Measurements from ENCODE around the gene LSP1. TPM values are rescaled to one million over a fixed set of nuclear protein-coding genes. Genes with fewer than 3 reads are reported as not detected.

The LSP1 gene
- total and polyA plus RNA-seq, 2 of the 4 experiments (the other 2 are of a cell fraction): not detected

DNA sequence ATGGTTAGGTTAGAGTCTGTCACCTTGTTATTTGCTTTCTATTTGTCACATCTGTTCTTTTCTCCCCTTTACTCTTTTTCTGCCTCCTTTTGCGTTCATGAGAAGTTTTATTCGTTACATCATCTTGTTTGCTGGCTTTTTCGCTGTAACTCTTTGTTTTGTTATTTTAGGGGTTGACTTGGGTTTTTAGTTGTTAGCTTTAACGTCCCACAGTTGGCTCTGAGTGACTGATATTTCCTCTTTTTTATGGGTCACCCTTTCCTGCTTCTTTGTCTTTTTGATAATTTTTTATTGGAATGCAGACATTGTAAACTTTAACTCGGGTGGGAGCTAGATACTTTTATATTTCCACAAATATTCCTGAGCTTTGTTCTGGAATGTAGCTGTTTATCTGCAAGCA, 53.3 kb downstream of the LSP1 start:
- BruUV-seq (replicated peaks): no TSS peak
- no peak for DNase-seq
- Histone ChIP-seq H2AK9ac (replicated peaks; ENCODE audit: low read depth, low read length, poor library complexity) (no peak overlapping the region), H2AK5ac (ENCODE audit: low read depth, low read length) (no peak overlapping the region), H4K8ac (ENCODE audit: low read depth in 2 of 2, low read length in 2 of 2) (no peak overlapping the region), H2AFZ (replicated peaks; ENCODE audit: low read length, poor library complexity) (no peak overlapping the region), H3K9me1 (ENCODE audit: insufficient read depth, low read length) (no peaks in the 10 kb centered on the region), H3K18ac (ENCODE audit: low read depth, low read length) (no peak overlapping the region), H2BK20ac (ENCODE audit: low read depth, low read length) (no peak overlapping the region), H3K4me3 (ENCODE audit: insufficient read depth, low read depth, low read length) (no peak overlapping the region), H3K56ac (ENCODE audit: extremely low read depth, insufficient read depth, low read length) (no peak overlapping the region), H3K4me1 (ENCODE audit: control insufficient read depth, insufficient read depth, low read length) (no peaks in the 10 kb centered on the region), H3K4me2 (ENCODE audit: low read depth, low read length) (no peak overlapping the region), H3K4ac (ENCODE audit: low read depth, low read length) (no peak overlapping the region), H2BK5ac (ENCODE audit: low read depth, low read length, poor library complexity, severe bottlenecking) (no peak overlapping the region), H3K36me3 (ENCODE audit: control insufficient read depth, insufficient read depth, low read length) (no peaks in the 10 kb centered on the region), H4K91ac (ENCODE audit: insufficient read depth, low read depth, low read length) (no peak overlapping the region), H3K27ac (ENCODE audit: insufficient read depth, low read length) (no peak overlapping the region), H3K9ac (ENCODE audit: low read depth, low read length) (no peak overlapping the region), H2BK15ac (ENCODE audit: low read depth, low read length) (no peak overlapping the region), H2BK120ac (ENCODE audit: low read depth, low read length) (no peak overlapping the region), H3K23ac (ENCODE audit: low read depth, low read length) (no peak overlapping the region), H4K5ac (ENCODE audit: low read depth, low read length) (no peak overlapping the region), H3K9me3 (ENCODE audit: control insufficient read depth, insufficient read depth, low read length) (no peaks in the 10 kb centered on the region), H4K20me1 (ENCODE audit: insufficient read depth, low read length) (no peaks in the 10 kb centered on the region), H3K27me3 (ENCODE audit: control insufficient read depth, insufficient read depth, low read length) (peaks cover 32% of the 10 kb centered on the region), H3K79me1 (ENCODE audit: low read depth in 1 of 2, low read length in 2 of 2) (no peaks in the 10 kb centered on the region), H3K14ac (replicated peaks; ENCODE audit: low read depth, low read length) (no peak overlapping the region)
- ChIA-PET CTCF (no interaction called here), POLR2A (ENCODE audit: unreplicated experiment) (no interaction called here)
- no peak for ATAC-seq (ENCODE audit: low read depth)
- in situ Hi-C loops (cut with MboI; ENCODE audit: low sequenced_read_pairs): no loop called here
- intact Hi-C loops (cut with micrococcal nuclease): no loop called here
- dilution Hi-C loops (cut with HindIII; ENCODE audit: low sequenced_read_pairs, unreplicated experiment): no loop called here
- no CpG with 5 or more reads among the region's 5 CpGs for WGBS, 2 experiments (ENCODE audit: extremely low coverage in 2 of 2, insufficient read length in 1 of 2)
- no peak for TF ChIP-seq POLR2A (IDR thresholded peaks at IDR 0.05; ENCODE audit: low read depth, low read length)
- TF ChIP-seq MAFK (IDR thresholded peaks at IDR 0.05; ENCODE audit: low read depth, low read length): no peak
- TF ChIP-seq NFE2L2 (IDR thresholded peaks at IDR 0.05; ENCODE audit: low read depth, low read length): no peak
- TF ChIP-seq CHD1 (IDR thresholded peaks at IDR 0.05; ENCODE audit: low read depth, low read length): no peak
- no peak for TF ChIP-seq FOS (IDR thresholded peaks at IDR 0.05; ENCODE audit: low read depth, low read length)
- no peak for TF ChIP-seq RCOR1 (IDR thresholded peaks at IDR 0.05; ENCODE audit: insufficient replicate concordance, low read length)
- no peak for TF ChIP-seq BHLHE40 (IDR thresholded peaks at IDR 0.05; ENCODE audit: low read depth, low read length)
- TF ChIP-seq SMC3 (IDR thresholded peaks at IDR 0.05; ENCODE audit: low read depth, low read length): no peak
- TF ChIP-seq, protein P1, sequence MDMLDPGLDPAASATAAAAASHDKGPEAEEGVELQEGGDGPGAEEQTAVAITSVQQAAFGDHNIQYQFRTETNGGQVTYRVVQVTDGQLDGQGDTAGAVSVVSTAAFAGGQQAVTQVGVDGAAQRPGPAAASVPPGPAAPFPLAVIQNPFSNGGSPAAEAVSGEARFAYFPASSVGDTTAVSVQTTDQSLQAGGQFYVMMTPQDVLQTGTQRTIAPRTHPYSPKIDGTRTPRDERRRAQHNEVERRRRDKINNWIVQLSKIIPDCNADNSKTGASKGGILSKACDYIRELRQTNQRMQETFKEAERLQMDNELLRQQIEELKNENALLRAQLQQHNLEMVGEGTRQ (IDR thresholded peaks at IDR 0.05; ENCODE audit: low read depth, low read length): no peak
- no peak for TF ChIP-seq CEBPB (IDR thresholded peaks at IDR 0.05; ENCODE audit: low read depth, low read length)
- TF ChIP-seq RFX5 (IDR thresholded peaks at IDR 0.05; ENCODE audit: low read depth, low read length): no peak
- no peak for TF ChIP-seq RAD21 (IDR thresholded peaks at IDR 0.05; ENCODE audit: low read length)
- TF ChIP-seq, protein P2, sequence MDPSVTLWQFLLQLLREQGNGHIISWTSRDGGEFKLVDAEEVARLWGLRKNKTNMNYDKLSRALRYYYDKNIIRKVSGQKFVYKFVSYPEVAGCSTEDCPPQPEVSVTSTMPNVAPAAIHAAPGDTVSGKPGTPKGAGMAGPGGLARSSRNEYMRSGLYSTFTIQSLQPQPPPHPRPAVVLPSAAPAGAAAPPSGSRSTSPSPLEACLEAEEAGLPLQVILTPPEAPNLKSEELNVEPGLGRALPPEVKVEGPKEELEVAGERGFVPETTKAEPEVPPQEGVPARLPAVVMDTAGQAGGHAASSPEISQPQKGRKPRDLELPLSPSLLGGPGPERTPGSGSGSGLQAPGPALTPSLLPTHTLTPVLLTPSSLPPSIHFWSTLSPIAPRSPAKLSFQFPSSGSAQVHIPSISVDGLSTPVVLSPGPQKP (IDR thresholded peaks at IDR 0.05; ENCODE audit: borderline replicate concordance, low read depth, low read length): no peak
- TF ChIP-seq, protein P3, sequence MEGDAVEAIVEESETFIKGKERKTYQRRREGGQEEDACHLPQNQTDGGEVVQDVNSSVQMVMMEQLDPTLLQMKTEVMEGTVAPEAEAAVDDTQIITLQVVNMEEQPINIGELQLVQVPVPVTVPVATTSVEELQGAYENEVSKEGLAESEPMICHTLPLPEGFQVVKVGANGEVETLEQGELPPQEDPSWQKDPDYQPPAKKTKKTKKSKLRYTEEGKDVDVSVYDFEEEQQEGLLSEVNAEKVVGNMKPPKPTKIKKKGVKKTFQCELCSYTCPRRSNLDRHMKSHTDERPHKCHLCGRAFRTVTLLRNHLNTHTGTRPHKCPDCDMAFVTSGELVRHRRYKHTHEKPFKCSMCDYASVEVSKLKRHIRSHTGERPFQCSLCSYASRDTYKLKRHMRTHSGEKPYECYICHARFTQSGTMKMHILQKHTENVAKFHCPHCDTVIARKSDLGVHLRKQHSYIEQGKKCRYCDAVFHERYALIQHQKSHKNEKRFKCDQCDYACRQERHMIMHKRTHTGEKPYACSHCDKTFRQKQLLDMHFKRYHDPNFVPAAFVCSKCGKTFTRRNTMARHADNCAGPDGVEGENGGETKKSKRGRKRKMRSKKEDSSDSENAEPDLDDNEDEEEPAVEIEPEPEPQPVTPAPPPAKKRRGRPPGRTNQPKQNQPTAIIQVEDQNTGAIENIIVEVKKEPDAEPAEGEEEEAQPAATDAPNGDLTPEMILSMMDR (conservative IDR thresholded peaks at IDR 0.05; ENCODE audit: low read depth, low read length): no peak
- TF ChIP-seq MAZ (IDR thresholded peaks at IDR 0.05; ENCODE audit: borderline replicate concordance, low read depth, low read length): no peak
- TF ChIP-seq MXI1 (IDR thresholded peaks at IDR 0.05; ENCODE audit: borderline replicate concordance, low read depth, low read length): no peak
